Activated CD8-positive, alpha-beta memory T cell treated with anti-CD3 and anti-CD28 coated beads, Interleukin-2, amount 50 U/mL, for 24 hours (primary cell): ENCODE measurements around the gene KLHL3.

Experiments
- DNase-seq: peaks from one replicate; pipeline ENCODE4 v3.0.0-alpha.2; 2020; ENCODE audit errors: extremely low read depth

Gene KLHL3

DNA sequence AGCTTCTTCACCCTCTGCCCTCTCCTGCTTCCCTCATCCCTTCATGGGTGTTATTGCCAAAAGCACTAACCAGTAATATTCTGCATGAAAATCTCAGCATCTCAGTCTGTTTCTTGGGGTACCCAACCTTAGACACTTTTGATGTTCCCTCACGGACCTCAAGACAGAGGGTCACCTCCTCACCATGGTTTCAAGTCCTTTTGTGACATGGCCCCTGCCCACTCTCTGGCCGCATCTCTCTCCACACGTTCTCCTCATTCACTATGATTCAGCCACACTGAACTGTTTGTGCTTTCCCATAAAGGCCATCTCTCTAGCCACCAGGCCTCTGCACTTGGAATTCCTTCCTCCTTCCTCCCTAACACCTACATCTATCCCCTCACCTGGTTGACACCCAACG lies 125.3 kb downstream of the KLHL3 start:
- no peak for DNase-seq

DNA sequence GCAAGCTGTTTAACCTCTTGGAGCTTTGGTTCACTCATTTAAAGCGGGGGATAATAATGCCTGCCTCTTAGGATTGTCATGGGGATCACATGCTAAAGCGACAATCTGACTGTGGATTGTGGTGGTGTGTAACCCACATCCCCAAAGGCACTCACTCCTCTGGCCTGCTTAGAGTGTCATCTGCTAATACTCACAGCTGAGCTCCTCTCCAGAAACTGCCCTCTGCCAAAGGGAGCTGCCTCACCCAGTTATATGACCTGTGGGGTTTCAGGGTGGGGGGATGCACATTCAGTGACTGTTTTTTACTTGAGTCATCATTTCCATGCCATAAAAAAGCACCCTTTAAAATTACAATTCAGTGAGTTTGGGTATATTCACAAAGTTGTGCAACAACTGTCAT lies 126.8 kb downstream of the KLHL3 start:
- no peak for DNase-seq

DNA sequence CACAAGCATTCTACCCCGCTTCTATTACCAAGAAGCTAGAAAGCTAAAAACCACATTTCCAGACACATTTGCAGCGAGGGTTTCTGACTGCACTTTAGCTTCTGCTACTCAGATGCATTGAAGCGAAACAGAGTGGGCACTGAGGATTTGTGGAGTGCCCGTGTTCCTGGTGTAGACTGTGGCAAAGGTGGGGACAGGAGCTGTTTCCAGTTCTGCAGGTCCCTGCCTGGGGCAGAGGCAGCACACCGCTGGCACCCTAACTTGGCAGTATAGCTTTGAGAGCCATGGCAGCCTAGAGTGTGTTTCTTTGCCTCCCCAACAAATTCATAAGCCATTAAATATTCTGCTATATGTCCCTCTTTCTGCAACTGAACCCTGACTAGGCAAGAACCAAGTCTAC lies 128.1 kb downstream of the KLHL3 start:
- no peak for DNase-seq

DNA sequence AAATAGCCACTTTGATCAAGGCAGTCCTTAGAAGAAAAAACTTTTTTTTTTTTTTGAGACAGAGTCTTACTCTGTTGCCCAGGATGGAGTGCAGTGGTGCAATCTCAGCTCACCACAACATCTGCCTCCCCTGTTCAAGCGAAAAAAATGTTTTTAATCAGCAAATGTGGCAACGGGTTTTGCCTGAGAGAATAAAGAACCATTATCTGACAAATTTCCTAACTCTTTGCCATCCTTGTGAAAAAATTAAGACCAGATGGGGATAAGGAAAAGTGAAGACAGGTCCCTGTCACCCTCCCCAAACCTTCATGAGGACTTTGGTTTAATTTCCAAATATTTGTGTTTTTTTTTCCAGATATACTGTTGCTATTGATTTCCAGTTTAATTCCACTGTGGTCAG lies 129.5 kb downstream of the KLHL3 start:
- no peak for DNase-seq

DNA sequence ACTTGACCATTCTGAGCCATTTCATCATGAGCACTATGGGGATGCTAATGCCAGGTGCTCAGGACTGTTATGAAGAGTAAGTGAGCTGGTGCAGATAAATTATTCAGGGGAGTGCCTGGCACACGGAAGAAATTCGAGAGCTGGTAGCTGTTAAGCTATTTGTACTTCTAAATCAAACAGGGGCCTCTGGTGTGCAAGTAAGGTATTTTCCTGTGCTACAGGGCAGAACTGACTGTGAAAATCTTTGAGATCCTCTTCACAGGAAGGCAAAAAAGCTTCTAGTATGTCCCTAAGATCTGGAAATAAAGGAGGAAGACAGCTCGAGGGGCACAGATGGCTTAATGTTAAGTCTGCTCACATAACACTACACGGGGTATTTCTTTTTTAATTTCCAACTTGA lies 130.5 kb downstream of the KLHL3 start:
- no peak for DNase-seq

DNA sequence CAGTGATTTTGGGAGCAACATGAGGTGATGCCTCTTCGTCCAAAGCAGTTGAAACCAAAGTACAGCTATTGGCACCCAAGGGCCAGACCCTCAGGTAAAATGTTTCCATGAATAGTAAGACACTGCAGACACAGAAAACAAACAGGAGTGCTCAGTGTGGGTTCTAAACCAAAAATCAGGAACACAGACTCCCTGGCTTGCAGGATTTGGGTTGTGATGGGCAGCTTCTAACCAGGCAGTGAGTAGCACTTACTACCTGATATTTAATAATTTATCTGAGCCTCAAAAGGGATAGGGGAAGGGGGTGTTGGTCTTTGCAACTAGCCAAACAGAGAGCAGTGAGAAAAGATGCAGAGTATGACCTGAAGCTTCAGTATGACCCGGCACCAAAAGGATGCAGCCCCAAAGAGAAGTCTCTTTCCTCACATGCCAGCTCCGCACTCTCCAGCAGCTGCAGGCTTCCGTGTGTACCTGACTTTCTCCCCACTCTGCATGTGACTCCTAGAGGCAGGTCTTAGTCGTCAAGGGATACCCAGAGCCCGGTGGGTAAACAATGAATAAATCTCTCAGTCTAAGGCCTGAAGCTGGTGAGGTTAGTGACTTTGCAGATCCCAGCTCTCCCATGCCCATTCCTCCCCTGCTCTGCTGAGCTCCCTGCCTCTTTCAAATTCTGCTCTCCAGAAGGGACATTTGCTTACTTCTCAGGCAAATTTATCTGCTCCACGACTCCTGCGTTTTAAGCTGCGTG lies 131.4 kb downstream of the KLHL3 start:
- DNase-seq, result no peak

DNA sequence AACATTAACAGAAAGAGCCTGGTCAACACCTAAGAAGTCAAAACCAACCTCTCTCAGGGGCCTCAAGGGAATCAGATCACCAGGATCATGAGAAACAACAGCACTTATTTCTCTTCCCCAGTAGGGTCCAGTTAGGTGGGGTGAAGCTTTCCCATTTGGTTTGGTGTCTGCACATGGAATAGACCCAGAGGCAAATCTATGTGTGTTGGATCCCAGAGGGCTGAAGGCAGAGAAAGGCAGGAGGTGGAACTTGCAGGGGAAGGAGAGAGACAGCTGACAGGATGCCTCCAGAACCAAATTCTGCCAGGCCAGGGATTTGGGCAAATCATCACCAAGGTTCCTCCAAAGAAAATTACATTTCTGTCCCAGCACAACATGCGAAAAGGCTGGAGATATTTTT lies 132.0 kb downstream of the KLHL3 start:
- DNase-seq, result no peak

DNA sequence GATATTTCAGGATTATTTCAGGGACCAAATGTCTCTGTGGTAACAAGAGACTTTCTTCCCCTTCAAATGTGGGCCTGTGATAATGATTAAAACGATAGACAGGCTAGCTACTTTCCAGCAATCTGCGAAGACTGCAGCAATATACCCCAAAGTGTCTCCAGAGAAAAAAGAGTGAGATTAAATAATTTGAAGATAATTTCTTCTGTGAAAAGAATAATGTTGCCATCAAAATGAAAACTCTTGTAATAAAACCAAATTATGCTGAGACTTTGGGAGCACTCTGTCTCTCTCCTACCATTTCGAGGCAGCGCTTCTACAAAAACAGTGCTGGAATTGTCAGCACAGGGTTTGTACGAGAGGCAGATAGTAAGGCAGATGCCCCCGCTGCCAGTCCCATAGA lies 132.5 kb downstream of the KLHL3 start:
- no peak for DNase-seq

DNA sequence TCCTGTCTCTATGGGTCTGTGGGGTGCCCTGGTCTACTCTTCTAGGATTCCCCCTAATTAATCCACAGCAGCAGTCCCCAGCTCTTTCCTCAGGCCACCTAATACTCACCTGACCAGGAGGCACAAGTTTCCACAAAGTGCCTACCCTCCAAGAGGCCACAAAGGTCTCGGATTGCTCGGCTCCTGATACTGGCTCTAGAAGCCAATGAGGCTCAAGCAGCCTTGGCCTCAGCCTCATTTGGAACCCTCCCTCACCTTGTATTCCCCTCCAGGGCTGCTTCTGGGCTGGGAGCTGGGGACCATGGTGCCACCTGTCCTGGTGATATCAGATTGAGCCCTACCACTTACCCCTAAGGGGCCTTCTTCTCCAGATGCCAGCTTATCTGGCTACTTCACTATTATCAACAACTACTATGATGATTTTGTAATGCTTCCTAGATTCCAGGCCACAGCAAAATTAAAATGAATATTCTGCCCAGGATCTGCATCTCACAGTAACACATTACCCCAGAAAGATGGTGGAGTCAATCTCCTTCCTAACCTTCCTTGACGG lies 133.1 kb downstream of the KLHL3 start:
- no peak for DNase-seq

DNA sequence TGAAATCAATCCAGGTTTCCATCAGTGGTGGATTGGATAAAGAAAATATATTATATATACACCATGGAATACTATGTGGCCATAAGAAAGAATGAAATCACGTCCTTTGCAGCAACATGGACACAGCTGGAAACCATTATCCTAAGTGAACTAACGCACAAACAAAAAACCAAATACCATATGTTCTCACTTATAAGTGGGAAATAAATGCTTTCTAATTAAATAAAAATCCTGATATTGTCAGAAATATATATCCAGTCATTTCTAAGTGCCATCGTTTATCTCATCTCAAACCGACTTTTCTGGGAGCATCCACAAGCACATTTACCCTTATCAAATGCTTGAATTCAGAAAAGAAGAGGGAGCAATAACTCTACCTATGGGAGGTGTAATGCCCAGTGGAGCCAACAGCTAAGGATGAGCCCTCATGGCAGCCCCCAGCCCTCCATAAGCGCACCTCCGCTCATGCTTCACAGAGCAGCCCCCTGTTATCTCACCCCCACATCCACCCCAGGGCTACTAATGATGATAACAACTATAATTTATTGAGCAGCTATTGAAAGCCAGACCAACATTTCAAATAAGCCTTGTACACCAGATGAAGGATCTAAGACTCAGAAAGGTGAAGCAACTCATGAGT lies 135.0 kb downstream of the KLHL3 start:
- DNase-seq, result no peak

DNA sequence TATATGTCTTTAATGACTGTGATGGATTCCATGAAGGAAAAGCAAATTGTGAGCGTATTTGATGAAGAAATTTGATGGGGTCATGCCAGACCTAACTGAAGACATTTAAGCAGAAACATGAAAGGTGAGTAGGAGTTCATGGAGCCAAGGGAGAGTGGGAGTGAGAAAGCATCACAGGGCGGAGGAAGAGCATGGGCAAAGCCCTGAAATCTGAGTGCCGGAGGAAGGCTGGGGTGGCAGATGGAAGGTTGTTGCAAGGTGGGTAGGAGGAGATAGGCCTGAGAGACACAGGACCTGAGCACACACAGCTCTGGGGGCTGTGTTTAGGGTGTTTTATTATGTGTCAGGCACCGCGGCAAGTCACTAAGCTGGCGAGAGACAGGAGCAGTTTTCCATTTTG lies 136.4 kb downstream of the KLHL3 start:
- DNase-seq, result no peak

DNA sequence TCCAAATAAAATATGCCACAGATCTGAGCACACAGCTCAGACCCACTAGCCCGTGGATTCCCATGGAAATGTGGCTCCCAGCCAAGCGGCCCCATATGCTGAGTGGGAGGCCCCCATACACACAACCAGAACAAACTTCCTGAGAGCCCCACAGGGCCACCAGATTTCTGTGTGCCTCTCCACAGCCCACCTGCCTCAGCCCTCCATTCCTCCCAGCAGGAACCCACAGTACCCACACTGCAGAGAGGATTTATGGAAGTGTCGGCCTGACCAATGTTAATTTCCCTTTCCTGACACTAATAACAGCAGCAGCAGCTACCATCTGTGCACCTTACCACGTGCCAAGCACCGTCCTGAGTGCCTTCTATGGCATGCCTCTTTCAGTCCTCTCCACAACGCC lies 137.5 kb downstream of the KLHL3 start:
- DNase-seq, result no peak

DNA sequence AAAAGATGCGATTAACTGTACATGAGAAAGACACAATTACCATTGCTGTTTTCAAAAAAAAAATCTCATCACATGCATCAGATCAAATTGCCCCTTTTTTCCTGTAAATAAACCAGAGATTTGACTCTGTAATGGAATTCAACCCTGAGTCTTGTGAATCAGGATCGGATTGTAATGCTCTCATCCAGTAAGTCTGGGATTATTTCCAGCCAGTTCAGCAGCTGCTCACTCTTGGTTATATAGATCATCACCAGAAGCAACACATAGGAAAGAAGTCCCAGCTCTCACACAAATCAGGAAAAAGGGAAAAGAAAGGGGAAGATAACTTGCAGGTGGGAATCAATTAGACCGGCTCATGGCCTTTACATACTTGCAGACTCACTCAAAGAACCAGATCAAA lies 138.9 kb downstream of the KLHL3 start:
- DNase-seq, result no peak

DNA sequence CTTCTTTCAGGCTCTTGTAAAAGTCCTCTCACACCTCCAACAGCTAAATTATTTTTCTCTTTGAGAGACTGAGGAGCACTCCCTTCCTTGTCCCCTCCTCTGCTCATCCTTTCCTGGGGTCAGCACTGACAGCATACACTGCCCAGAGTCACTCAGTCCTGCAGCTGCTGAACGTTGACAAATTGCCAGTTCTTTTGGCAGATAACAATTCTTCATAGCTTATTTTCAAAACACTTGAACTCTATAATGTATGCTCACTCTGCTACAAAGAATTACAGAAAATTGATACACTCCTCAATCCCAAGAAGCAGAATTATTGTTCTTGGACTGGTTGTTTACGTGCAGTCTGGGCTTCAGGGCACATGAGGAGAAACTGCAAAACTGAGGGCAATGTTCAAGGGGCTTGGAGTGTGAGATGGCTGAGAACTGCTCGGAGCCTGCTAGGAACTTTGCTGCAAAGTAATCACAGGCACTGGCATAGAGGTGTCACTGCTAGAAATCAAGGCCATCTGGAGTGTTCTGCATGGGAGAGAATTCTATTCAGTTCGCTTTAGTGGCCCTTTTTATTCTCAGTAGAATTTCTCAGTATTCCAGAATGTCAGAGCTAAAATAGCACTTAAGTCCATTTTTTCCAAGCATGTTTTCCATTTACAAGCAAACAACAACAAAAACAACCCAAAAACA lies 140.4 kb downstream of the KLHL3 start:
- no peak for DNase-seq

DNA sequence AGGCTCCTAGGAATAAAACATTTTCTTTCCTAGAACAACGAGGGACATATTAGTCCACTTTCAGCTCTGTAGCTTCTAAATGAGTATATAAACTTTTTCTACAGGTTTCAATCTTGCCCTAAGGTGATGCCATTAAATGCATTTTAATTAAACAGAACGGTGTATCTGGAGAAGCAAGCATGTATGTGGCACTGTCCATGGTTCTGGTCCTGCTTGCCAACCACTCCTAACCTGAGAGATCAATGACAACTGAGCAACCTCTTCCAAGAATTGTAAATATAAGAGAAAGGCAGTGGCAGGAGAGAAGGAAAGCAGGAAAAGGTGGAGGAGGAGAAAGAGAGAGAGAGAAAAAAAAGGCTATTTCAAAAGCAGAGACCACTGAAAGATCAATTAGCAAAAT lies 141.2 kb downstream of the KLHL3 start:
- no peak for DNase-seq

DNA sequence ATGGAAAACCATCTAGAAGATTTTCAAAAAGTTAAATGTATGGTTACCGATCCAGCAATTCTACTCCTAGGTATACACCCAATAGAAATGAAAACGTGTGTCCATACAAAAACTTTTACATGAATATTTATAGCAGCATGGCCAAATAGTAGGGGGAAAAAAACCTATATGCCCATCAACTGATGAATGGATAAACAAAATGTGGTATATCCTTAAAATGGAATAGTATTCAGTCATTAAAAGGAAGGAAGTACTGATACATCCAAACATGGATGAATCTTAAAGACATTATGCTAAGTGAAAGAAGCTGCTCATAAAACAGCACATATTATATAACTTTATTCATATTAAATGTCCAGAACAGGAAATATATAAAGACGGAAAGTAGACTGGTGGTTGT lies 143.6 kb downstream of the KLHL3 start:
- no peak for DNase-seq

DNA sequence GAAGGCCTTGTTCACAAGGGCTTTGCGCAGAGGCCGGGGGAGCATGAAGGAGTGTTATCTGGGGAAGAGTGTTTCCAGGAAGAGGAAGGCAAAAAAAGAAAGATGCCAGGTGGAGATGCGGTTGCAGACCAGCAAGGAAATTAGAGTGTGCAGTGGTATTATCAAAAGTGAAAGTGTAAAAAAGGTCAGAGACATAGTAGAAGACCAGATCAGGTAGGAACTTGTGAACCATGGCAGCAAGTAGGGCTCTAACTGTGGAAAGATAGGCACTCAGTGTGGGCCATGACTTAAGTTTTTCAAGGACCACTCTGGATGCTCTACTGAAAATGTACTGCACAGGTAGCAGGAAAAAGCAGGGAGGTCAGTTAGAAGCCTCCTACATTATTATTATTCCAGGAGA lies 146.7 kb downstream of the KLHL3 start:
- no peak for DNase-seq

DNA sequence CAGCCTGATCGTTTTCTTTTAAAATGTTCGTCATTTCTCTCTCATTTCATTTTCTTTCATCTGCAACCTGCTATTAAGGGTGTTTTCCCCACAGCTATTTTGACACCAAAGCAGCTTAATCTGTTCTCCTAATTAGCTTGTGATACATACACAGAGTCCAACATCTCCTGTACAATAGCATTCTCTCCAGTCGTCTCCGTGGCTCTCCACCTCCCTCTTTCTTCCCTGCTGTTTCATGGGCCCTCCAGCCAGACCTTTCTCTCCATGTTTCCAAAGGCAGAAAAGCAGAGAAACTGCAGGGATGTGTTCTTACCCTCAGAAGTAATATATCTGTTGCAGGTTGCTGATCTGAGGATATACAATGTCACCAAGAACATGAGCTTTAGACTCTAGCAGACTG lies 148.0 kb downstream of the KLHL3 start:
- DNase-seq, result no peak

DNA sequence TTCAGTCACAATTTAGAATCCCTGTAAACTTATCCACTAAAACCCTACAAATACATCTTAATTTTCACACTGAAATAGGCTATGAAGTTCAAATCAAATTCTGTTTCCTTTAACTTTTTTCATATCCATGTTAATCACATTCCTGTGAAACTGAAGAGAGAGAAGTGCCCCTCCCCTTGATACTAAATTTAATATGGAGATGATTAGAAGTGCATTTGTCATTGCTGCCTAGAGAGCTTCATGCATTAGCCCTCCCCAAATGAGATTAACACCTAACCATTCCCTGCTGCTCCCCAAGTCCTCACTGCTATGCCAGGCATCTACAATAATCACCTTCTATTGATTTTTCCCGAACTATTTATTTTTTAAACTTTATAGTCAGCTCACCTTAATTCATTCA lies 151.6 kb downstream of the KLHL3 start:
- no peak for DNase-seq

DNA sequence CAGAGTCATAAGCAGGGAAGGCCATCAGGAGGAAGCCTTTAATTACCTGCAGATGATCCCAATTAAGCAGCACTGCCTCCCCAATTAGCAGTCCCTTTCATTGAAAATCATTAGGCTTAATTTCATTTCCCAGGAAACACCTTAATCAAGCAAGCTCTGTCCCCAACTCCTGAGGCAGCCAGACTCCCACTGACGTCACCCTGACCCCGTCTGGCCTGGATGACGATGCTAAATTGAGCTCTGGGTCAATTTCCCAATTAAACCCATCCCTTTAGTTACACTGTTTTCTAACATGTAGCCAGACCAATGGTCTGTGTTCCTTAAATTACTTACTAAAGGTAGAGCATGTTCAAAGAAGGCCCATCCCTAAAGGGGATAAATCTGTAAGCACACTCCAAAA lies 152.8 kb downstream of the KLHL3 start:
- DNase-seq, result no peak

DNA sequence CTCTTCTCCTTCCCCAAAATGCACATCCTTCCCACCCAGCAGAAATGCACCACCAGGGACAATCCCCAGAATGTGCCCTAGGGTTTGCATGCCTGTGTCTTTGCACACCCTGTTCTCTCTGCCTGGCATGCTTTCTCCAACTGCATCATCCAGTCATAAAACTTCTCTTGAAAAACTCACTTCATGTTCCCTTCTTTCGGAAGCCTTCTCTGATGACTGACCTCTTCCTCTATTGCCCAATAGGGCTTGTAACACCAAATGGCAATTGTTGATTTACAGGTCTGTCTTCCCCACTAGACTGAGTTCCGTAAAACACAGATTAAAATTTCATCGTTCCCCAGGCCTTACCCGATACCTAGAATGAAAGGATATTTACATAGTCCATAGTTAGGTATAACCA lies 153.7 kb downstream of the KLHL3 start:
- DNase-seq, result no peak

DNA sequence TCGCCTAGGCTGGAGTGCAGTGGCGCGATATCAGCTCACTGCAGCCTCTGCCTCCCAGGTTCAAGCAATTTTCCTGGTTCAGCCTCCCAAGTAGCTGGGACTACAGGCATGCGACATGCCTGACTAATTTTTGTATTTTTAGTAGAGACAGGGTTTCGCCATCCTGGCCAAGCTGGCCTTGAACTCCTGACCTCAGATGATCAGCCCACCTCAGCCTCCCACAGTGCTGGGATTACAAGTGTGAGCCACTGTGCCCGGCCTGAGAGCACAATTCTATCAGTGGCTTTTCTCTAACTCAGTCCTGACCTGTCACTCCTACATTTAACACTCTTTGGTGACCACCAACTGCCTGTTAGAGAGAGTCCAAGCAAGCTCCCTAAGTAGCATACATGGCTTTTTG lies 154.1 kb downstream of the KLHL3 start:
- no peak for DNase-seq

DNA sequence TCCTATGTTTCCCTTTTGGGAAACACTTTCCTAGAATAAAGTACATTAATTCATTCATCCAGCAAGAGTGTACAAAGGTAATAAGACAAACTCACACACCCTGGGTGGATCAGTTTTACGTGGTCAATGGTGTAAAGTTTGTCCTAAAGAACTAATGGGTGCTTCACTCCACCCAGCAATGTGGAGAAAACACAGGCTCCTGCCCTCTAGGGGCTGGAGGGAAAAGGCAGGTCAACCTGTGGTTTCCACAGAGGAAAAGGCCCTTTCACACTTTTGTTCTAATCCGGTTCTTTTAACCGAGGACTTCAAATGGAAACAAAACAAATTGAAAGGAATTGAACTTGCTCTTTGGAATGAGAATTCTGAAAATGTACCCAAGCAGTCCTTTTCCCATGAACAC lies 155.9 kb downstream of the KLHL3 start:
- no peak for DNase-seq
